Stimulated activated CD8-positive, alpha-beta memory T cell treated with anti-CD3 and anti-CD28 coated beads, Interleukin-15, amount 100 ng/mL, for 24 hours (primary cell): ENCODE results near the gene SLC15A1.
A peak's percentile ranks its signal among the peaks of the same experiment; 100 is the strongest.

Experiments
- DNase-seq: peaks from one replicate; pipeline ENCODE4 v3.0.0-alpha.2; 2020; ENCODE audit warnings: low read depth

Gene SLC15A1

DNA sequence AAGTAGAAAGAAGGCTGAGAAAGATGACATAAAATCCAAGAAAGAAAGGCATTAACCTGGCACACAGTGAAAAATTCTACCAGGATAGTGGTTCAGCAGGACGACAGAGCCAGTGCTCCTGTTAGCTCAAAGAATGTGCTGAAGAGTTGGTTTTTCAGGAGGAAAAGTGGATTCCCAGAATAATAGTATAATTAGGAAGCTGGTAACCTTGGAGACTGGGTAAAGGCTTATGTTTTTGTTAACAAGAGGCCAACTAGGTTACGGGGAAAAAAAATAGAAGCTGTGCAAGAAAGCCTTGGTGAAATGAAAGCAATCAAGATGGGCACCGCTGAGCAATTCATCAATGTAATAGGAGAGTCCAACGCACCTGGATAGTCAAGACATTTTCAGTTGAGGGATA is 54.7 kb downstream of the SLC15A1 start:
- DNase-seq = no peak

DNA sequence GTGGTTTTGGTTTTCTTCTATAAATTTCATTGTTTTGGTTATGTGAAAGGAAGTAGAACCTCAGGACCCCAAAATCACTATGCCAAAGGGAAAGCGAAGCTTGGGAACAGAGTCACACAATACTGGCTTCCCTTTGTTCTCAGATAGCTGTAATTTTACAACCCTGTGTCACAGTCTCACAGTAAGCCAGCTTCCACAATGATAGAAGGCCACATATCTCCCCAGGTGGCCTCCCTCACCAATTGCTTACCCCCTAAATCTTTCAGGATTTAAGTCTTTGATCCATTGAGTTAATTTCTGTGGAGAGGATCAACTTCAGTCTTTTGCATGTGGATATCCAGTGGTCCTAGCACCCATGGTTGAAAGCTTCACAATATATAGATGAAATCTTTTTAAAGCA is 58.7 kb downstream of the SLC15A1 start:
- no peak for DNase-seq

- no peak for DNase-seq
These were observed 61.1 kb downstream of the SLC15A1 start for GRCh38 chr13:98691360-98691759.

- DNase-seq = no peak
These were observed 62.0 kb downstream of the SLC15A1 start for GRCh38 chr13:98690348-98691022.

GRCh38 chr13:98689347-98689968 is 63.0 kb downstream of the SLC15A1 start:
- no peak for DNase-seq

DNA sequence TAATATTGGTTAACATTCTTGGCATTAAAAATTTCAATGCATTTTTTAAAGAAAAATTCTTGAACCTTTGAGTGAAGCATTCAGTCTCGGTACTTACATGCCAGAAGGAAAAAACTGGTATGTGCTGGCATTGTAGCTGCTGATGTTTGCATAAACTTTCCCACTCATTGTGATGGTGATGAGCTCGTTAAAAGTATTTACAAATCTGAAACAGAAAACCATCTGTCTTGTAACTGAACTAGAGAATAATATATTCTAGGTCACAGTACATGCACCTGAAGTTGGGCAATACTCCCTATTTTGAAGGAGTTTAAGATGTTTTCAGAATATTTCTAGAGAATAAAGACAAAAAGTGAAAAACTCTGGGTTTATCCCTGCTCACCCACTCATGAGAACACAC is 64.1 kb downstream of the SLC15A1 start:
- no peak for DNase-seq

- no peak for DNase-seq
These were observed 65.2 kb downstream of the SLC15A1 start for GRCh38 chr13:98687319-98687718.

DNA sequence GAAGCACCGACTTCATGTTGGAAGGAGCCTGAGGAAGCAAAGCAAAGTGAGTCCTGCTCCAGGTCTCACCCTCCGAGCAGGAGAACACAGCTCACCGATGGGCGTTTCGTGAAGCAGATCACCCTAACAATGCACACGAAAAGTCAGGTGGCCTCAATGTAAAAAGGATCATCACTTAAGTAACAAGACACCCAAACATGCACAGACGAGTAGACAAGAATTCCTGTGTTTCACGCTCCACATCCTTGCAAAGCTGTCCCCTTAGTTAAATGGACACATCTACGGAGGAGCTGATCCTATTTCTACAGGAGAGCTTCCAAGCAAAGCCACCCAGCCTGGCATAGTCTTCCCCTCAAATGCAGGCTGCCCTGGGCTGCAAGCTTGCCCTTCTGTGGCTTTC is 66.2 kb downstream of the SLC15A1 start:
- no peak for DNase-seq

DNA sequence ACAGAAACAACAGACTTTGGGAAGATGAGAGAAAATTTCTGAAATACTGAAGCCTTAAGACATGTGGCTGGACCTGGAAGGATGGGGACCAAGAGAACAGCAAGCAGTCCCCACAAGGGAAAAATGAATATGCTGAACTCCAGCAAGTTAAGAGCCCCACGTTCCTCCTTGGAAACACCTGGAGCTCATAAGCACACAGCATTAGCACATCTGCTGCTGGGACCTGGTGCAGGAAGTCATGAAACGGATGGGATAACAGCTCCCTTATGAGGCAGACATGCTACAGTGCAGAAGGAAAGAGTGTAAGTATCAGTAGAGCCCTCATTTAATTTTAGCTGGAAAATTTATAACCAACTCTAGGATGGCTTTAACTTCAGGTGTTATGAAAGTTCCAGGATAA is 67.3 kb downstream of the SLC15A1 start:
- DNase-seq = no peak

- no peak for DNase-seq
These were observed 71.4 kb downstream of the SLC15A1 start for GRCh38 chr13:98681049-98681448.

GRCh38 chr13:98678741-98679140 is 73.7 kb downstream of the SLC15A1 start:
- DNase-seq = no peak

- DNase-seq = no peak
These were observed 75.1 kb downstream of the SLC15A1 start for GRCh38 chr13:98677398-98677797.

GRCh38 chr13:98676239-98676638 is 76.2 kb downstream of the SLC15A1 start:
- DNase-seq = no peak

- no peak for DNase-seq
These were observed 76.6 kb downstream of the SLC15A1 start for GRCh38 chr13:98675837-98676236.

- DNase-seq = no peak
These were observed 77.4 kb downstream of the SLC15A1 start for GRCh38 chr13:98675066-98675465.

- DNase-seq = no peak
These were observed 79.4 kb downstream of the SLC15A1 start for GRCh38 chr13:98672947-98673613.

- DNase-seq = no peak
These were observed 84.3 kb downstream of the SLC15A1 start for GRCh38 chr13:98668155-98668554.

GRCh38 chr13:98665638-98665995 is 86.9 kb downstream of the SLC15A1 start:
- no peak for DNase-seq

GRCh38 chr13:98664924-98665637 is 87.4 kb downstream of the SLC15A1 start:
- no peak for DNase-seq

- DNase-seq = no peak
These were observed 88.0 kb downstream of the SLC15A1 start for GRCh38 chr13:98664510-98664909.

DNA sequence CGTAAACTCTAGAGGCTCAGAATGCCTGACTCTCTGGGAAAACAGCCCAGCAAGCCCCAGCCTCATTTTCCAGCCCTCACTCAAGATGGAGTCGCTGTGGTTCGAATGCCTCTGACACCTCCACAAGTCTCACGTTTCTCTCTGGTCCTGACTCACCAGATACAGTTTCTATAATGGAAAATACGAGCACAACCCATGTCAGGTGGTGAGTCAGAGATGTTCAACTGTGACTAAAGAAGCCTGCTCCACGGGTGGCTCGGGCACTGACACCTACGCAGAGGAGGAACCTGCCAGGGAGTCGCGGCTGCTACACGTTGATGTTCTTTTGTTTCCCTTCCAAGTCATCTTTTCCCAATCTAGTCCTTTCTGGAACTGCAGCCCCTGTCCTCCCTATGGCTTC is 88.4 kb downstream of the SLC15A1 start:
- peak; percentile 19 for DNase-seq

GRCh38 chr13:98658131-98658530 is 94.3 kb downstream of the SLC15A1 start:
- DNase-seq = no peak

GRCh38 chr13:98657506-98658085 is 94.9 kb downstream of the SLC15A1 start:
- no peak for DNase-seq
